ENCODE results near the gene OTUB2.

The OTUB2 gene

DNA sequence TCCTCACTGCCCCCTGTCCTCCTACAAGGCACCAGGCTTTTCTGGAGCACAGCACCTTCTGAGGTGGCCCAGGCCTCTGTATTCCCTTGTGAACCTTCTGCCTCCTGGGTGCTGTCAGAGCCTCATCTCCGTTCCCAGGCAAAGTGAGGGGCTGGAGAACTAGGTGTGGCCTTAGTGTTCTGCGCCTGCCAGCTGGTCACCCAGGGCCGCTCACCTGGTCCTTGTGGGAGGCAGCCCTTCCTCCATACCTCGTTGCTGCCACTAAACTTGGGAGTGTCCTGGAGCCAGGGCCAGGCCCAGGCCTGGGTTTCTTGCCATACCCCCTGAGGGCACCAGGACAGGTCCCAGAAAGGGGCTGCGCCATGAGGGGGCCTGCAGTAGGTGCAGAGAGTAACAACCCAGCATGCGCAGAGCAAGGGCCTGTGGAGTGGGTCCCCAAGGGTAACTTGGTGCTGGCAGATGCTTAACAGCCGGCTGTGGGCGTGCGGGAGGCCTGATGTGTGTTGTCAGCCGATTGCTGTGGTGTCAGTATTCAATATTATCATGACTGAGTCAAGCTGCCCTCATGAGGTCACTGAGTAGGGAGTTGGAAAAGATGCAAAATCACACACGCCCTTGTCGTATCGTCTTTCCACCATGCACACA lies 17.1 kb downstream of the OTUB2 start:
- DNase-seq: no peak

DNA sequence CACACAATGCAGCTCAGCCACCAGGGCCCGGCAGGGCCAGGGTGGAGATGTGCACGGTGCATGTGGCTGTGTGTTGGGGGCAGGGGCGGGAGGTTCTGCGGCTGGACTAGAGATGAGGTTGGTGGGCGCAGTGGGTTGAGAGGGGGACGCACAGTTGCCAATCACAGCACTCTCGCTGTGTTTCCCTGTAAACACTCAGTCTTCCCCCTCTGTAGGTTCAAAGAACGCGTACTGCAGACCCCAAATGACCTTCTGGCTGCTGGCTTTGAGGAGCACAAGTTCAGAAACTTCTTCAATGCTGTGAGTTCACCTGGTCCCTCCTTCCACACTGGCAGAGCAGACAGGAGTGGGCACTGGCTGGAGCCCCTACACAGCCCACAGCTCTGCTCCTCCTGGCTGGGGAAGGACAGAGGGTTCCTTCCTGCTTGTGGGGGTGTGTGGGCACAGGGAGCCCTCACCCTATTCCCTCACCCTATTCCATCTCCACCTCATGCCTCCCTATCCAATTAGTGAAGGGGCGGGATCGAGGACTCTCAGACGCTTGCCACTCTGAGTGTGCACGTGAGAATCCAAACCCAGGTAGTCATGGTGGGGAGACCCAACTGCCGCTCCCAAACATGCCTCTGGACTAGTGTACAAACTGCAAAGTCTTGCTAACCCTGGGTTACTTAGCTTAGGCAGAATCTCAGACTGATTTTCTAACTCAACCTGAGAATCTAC lies 17.8 kb downstream of the OTUB2 start:
- DNase-seq: no peak

DNA sequence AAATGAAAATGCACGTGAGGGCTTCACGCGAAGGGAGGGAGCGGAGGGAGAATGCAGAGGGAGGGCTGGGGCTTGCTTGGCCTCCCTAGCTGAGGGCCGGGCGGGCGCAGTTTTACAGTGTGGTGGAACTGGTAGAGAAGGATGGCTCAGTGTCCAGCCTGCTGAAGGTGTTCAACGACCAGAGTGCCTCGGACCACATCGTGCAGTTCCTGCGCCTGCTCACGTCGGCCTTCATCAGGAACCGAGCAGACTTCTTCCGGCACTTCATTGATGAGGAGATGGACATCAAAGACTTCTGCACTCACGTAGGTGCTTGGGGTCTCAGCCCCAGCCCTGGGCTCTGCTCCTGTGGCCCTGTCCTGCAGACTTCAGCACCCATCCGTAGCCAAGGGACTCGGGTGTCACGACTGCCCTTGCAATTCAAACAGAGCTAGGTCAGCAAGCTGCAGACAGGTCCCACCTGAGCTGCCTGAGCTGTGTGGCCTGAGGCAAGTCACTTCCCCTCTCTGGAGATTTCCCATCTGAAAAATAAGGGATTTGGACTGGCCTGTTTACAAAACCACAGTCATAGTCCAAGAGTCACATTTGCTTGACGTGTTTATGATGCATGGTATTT lies 18.4 kb downstream of the OTUB2 start:
- no peak for DNase-seq

DNA sequence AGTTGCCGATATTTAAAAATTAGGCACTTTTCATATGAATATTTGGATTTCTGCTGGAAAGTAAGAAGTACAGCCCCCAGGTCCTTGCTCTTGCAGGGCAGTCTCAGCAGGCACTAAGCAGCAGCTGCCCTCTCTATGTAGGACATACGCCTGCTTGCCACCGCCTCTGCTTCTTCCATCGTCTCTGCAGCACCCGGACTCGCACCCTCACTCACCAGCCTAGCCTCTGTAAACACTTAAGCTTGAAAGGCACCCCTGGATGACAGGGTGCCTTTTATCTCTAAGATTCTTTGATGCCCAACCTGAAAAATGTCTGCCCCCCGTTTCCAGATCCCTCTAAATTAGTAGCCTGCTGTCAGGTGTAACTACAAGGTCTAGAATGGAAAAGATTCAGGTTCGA lies 19.0 kb downstream of the OTUB2 start:
- no peak for DNase-seq

GRCh38 chr14:94045563-94046345 lies 19.6 kb downstream of the OTUB2 start:
- DNase-seq: no peak

DNA sequence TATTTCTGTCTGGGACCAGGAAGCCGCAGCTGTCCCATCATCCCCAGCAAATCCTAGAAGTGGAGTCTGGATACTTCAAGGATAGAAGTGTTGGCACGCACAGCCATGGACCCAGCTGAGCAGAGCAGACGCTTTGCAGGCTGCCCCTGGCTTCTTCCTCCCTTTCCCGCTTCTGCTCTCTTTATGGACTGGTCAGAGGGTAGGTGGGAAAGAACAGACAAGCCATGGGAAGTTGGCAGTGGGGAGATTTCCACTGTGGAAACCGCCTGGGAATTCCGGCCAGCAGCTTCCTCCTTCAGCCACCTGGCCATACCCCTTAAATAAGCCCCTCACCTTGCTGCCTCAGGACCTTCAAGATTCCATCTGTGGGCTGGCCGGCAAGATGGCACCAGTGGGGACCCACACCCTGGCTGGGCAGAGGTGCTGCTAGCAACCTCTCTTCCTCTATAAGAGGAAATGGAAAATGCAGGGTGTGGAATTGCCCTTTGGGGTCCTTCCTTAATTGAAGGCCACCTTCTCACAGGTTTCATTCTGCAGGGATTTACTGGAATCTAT lies 20.6 kb downstream of the OTUB2 start:
- DNase-seq: no peak

DNA sequence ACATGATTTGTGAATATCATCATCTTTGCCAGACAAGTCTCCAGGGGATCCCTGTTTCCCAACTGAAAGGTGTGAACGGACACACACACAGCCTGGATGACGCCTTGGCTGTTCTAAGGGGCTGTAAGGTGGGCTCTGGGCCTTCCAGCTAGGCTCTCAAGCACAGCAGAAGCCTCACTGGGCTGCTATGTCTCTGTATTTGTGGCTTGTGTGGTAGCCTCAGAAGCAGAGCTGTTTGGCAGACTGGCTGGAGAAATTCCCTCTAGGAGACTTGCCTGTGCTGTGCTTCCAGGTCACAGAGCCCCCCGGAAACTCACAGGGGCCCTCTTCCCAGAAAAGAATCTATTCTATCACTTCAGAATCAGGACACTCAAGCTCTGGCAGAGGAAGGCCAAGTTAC lies 21.4 kb downstream of the OTUB2 start:
- DNase-seq: no peak

DNA sequence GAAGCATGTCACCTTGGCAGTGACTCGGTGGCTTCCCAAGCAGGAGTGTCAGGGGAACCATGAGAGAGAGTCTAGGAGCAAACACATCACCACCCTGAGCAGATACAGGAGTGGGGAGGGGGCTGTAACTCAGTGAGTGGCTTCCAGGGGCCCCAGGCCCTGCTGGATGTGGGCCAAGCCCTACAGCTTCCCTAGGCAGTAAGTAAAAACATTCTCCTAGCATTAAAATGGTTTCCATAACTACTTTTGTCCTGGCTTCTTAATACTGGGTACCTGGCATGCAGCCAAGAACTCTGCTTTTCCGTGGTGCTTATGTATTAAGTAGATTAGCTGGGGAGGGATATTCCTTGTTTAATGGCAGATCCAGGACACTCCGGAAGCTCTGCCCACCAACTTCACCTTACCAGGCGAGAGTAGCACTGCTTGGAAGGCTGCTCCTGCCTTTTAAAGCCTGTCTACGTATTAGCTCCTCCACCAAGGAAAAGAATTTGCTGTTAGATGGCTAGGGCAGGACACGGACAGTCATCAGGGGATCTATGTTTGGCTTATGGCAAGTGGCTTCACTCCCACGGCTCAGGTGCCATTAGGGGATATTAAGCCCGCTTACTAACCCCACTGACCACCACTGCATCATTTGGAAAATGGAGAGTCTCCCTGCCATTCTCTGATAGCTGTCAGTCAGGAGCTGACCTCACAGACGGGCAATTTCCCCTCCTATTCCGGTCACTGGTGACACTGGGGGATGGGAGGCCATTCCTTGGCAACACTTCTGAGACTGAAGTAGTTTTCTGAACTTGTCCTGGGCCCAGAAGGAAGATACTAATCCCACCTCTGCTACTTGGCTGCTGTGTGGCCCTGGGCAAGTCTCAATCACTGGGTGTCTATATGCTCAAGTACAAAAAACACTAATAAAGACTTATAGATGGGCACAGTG lies 22.8 kb downstream of the OTUB2 start:
- no peak for DNase-seq

- no peak for DNase-seq
Measured at GRCh38 chr14:94049625-94050023, 23.5 kb downstream of the OTUB2 start.

GRCh38 chr14:94050231-94050880 lies 24.2 kb downstream of the OTUB2 start:
- no peak for DNase-seq

DNA sequence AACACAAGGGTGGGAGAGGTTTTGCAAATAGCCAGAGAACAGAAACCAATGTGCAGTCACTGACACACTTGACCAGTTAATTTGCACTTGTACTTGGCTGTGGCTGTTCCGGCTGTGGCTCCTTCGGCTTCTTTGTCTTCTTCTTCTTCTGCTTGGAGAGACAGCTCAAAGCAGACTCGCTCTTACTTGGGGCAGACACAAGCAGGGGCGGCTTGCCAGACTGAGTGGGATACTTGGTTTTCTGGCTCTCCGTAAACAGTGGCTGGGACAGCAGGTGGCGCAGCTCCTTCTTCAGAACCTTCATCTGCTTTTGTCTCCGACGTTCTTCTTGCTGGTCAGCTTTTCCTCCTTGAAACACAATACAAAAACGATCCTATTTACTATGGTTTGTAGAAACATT lies 25.0 kb downstream of the OTUB2 start:
- peak in 1 of 2 experiments; percentile 12 for DNase-seq

DNA sequence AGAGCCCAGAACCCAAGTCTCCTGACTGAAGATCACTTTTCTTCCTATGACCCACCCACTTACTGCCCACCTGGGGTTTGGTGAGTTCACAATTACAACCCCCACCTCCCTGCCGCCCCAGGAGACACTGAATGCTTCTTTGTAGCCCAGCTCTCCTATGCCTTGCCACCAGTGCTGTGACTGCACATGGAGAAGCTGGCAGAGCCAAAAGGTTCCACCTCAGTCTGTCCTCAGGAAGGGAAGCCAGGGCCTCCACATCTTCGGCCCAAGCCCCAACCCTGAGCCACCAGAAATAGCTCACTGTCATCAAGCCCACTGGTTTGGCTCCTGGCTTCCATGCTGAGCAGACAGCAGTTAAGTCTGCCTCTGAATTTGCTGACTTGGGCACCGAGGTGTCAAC lies 25.6 kb downstream of the OTUB2 start:
- no peak for DNase-seq

- DNase-seq: no peak
Measured at GRCh38 chr14:94052199-94052598, 26.1 kb downstream of the OTUB2 start.

GRCh38 chr14:94052662-94053061 lies 26.5 kb downstream of the OTUB2 start:
- no peak for DNase-seq

DNA sequence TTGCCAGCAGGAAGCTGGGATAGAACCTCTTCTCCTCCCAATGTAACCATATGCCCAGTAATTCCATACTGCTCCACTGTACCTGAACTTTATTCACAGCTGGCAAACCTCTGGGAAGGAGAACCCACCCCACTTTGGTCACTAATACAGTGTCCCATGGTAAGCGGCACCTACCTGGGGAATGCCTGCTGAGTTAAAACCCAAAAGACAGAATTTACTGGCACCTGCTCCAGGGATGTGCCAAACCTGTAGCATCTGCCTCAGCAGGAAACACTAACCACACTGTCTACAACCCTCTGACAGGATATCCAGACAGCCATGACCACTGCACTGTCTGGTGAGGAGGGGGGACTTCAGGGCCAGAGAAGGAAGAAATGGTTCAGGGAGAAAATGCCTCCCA lies 28.3 kb downstream of the OTUB2 start:
- no peak for DNase-seq

GRCh38 chr14:94054936-94055335 lies 28.8 kb downstream of the OTUB2 start:
- no peak for DNase-seq

- DNase-seq: no peak
Measured at GRCh38 chr14:94056579-94057308, 30.6 kb downstream of the OTUB2 start.

DNA sequence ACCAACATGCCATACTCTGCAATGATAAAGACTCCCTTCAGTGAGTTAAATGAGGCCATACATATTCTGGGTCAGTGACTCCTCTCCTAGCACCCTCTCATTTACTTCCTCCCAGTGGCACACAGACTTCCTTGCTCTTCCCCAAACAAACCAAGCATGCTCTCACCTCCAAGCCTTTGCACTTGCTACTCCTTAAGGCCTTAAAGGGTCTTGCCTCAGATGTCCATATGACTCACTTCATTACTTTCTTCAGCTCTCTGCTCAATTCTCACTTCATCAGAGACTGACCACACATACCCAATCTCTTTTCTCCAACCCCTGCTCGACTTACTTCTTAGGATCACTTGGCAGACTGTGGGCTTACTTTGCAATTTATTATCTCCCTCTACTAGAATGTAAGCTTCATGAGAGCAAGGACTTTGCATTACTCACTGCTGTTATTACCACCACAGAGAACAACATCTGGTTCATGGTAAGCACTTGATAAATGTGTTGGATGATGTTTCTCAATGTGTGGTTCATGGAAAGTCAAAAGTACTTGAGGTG lies 32.1 kb downstream of the OTUB2 start:
- DNase-seq: no peak

DNA sequence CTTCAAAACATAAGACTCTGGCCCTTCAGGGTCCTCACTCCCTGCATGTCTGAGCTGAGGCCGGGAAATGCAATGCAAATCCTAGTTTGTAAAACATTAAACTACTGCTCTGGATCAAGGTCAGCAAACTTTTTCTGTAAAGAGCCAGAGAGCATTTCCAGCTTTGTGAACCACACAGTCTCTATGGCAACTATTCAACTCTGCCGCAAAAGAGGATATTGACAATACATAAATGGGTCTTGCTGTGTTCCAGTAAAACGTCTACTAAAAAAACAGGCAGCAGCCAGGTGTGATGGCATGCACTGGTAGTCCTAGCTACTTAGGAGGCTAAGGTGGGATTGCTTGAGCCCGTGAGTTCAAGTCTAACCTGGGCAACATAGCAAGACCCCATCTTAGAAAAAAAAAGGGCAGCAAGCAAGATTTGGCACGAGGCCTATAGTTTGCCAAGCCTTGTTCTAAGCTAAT lies 32.6 kb downstream of the OTUB2 start:
- no peak for DNase-seq

GRCh38 chr14:94059998-94060397 lies 33.9 kb downstream of the OTUB2 start:
- DNase-seq: no peak

Data from SW 1271 (cell line).